SK-N-SH (cell line): Measurements from ENCODE around the gene AGPAT3. TPM values are rescaled to one million over a fixed set of nuclear protein-coding genes. Genes with fewer than 3 reads are reported as not detected.
A peak's percentile ranks its signal among the peaks of the same experiment; 100 is the strongest.

Source experiments
- CTCF ChIA-PET: fragments of 300-600, 350-600 bp; formaldehyde crosslinking; extraction: SDS; loops from one replicate; lab custom pipeline; 2021; lab: Yijun Ruan, JAX
- POLR2A ChIA-PET: fragments of 350-600 bp; sonication (Branson Sonifier 250); formaldehyde crosslinking; extraction: SDS; loops from one replicate; lab custom pipeline; 2020; ENCODE audit warnings: antibody characterized with exemption, inconsistent platforms; lab: Yijun Ruan, JAX
- DNase-seq: peaks from one replicate; pipeline ENCODE4 v3.0.0; 2012
- H2AFZ ChIP-seq: fragments of 200-600 bp; sonication (generic); 2 replicates; pipeline ENCODE4 v1.8.1; 2016; ENCODE audit warnings: antibody characterized with exemption, mild to moderate bottlenecking, low read depth
- H3F3A ChIP-seq: fragments of 200-600 bp; sonication (generic); replicated peaks from 2 replicates; pipeline ENCODE3; 2016; ENCODE audit warnings: antibody characterized with exemption, mild to moderate bottlenecking; ENCODE audit not compliant: insufficient read depth
- H3K27ac ChIP-seq, 2 experiments: fragments of 200-500 bp in 1 of 2; fragments of 200-600 bp in 1 of 2; sonication (Bioruptor generic) in 1 of 2; sonication (generic), shearing (Covaris generic) in 1 of 2; 2 replicates each; pipeline versions ENCODE4 v1.5.1 to v1.6.1; 2014 to 2016; ENCODE audit warnings: low read depth in 2 of 2, inconsistent platforms in 1 of 2, low read length in 1 of 2, mild to moderate bottlenecking in 1 of 2, mixed read lengths in 1 of 2
- H3K27me3 ChIP-seq: fragments of 200-600 bp; sonication (generic), shearing (Covaris generic); 2 replicates; pipeline ENCODE4 v1.6.1; 2016; ENCODE audit warnings: mixed run types; ENCODE audit not compliant: insufficient read depth
- H3K36me3 ChIP-seq, 2 experiments: fragments of 200-500 bp in 1 of 2; fragments of 200-600 bp in 1 of 2; sonication (Bioruptor generic) in 1 of 2; sonication (generic) in 1 of 2; replicated peaks in 1 of 2; 2 replicates each; pipeline versions ENCODE3 to v1.5.1; 2014 to 2016; ENCODE audit warnings: low read length in 1 of 2, mild to moderate bottlenecking in 1 of 2; ENCODE audit not compliant: insufficient read depth in 2 of 2, control insufficient read depth in 1 of 2
- H3K4me1 ChIP-seq, 2 experiments: fragments of 200-500 bp in 1 of 2; fragments of 200-600 bp in 1 of 2; sonication (Bioruptor generic) in 1 of 2; sonication (generic), shearing (Covaris generic) in 1 of 2; 2 replicates each; pipeline versions ENCODE4 v1.5.1 to v1.6.1; 2014 to 2016; ENCODE audit warnings: low read depth in 1 of 2, low read length in 1 of 2, mixed run types in 1 of 2; ENCODE audit not compliant: insufficient read depth in 2 of 2, control insufficient read depth in 1 of 2
- H3K4me2 ChIP-seq: fragments of 200-600 bp; sonication (generic), shearing (Covaris generic); 2 replicates; pipeline ENCODE4 v1.6.1; 2017; ENCODE audit warnings: mixed run types
- H3K4me3 ChIP-seq, 2 experiments: fragments of 200-500 bp in 1 of 2; fragments of 200-600 bp in 1 of 2; sonication (Bioruptor generic) in 1 of 2; sonication (generic), shearing (Covaris generic) in 1 of 2; 2 replicates each; pipeline versions ENCODE4 v1.5.1 to v1.8.1; 2014 to 2016; ENCODE audit warnings: low read depth in 2 of 2, inconsistent platforms in 1 of 2, low read length in 1 of 2, mild to moderate bottlenecking in 1 of 2, mixed read lengths in 1 of 2, moderate library complexity in 1 of 2
- H3K79me2 ChIP-seq: fragments of 200-600 bp; sonication (generic); 2 replicates; pipeline ENCODE4 v1.8.1; 2017; ENCODE audit warnings: mild to moderate bottlenecking; ENCODE audit not compliant: insufficient read depth
- H3K9ac ChIP-seq: fragments of 200-600 bp; sonication (generic); 2 replicates; pipeline ENCODE4 v1.6.1; 2017; ENCODE audit warnings: mixed run types
- H3K9me2 ChIP-seq: fragments of 200-600 bp; sonication (generic); 2 replicates; pipeline ENCODE4 v1.6.1; 2017; ENCODE audit warnings: mixed run types
- H3K9me3 ChIP-seq: fragments of 200-600 bp; sonication (generic); 2 replicates; pipeline ENCODE4 v1.6.1; 2017; ENCODE audit warnings: mixed run types, mild to moderate bottlenecking, moderate library complexity
- H4K20me1 ChIP-seq: fragments of 200-600 bp; sonication (generic); 2 replicates; pipeline ENCODE4 v1.6.1; 2017; ENCODE audit warnings: mild to moderate bottlenecking, mixed run types; ENCODE audit not compliant: insufficient read depth
- CTCF ChIP-seq: fragments of 200-600 bp; sonication (generic); IDR thresholded peaks from 2 replicates; pipeline ENCODE4 v1.6.1; 2017; ENCODE audit warnings: antibody characterized with exemption, mild to moderate bottlenecking, moderate library complexity
- EP300 ChIP-seq, 2 experiments: IDR thresholded peaks; 2 replicates each; pipeline versions ENCODE4 v1.4.0 to v1.6.1; 2012; ENCODE audit warnings: borderline replicate concordance in 1 of 2, low read depth in 1 of 2, low read length in 1 of 2
- FOSL2 ChIP-seq: IDR thresholded peaks from 2 replicates; pipeline ENCODE4 v1.4.0; 2012; ENCODE audit warnings: low read depth, mild to moderate bottlenecking, moderate library complexity, borderline replicate concordance
- GABPA ChIP-seq: IDR thresholded peaks from 2 replicates; pipeline ENCODE4 v1.4.0; 2012; ENCODE audit warnings: low read depth, mild to moderate bottlenecking
- JUND ChIP-seq: IDR thresholded peaks from 2 replicates; pipeline ENCODE4 v1.4.0; 2012
- MEF2A ChIP-seq: IDR thresholded peaks from 2 replicates; pipeline ENCODE4 v1.4.0; 2012; ENCODE audit warnings: low read depth, borderline replicate concordance
- POLR2AphosphoS5 ChIP-seq: IDR thresholded peaks from 2 replicates; pipeline ENCODE4 v1.6.1; 2012; ENCODE audit warnings: low read depth, low read length
- RFX5 ChIP-seq: IDR thresholded peaks from 2 replicates; pipeline ENCODE4 v1.6.1; 2012; ENCODE audit warnings: mild to moderate bottlenecking, improper control_type of control experiment, low read length
- RXRA ChIP-seq: IDR thresholded peaks from 2 replicates; pipeline ENCODE4 v1.4.0; 2012; ENCODE audit warnings: low read depth, mild to moderate bottlenecking, borderline replicate concordance
- SIN3A ChIP-seq: IDR thresholded peaks from 2 replicates; pipeline ENCODE4 v1.6.1; 2012; ENCODE audit warnings: low read depth, mild to moderate bottlenecking, low read length, moderate library complexity, borderline replicate concordance
- SMC3 ChIP-seq: IDR thresholded peaks from 2 replicates; pipeline ENCODE4 v1.6.1; 2012; ENCODE audit warnings: low read depth, low read length, improper control_type of control experiment
- TAF1 ChIP-seq: IDR thresholded peaks from 2 replicates; pipeline ENCODE4 v1.6.1; 2012; ENCODE audit warnings: low read depth, mild to moderate bottlenecking, low read length, moderate library complexity, borderline replicate concordance
- TCF12 ChIP-seq: IDR thresholded peaks from 2 replicates; pipeline ENCODE4 v1.4.0; 2012
- TEAD4 ChIP-seq: IDR thresholded peaks from 2 replicates; pipeline ENCODE4 v1.4.0; 2012; ENCODE audit warnings: mild to moderate bottlenecking, borderline replicate concordance; ENCODE audit not compliant: insufficient read depth
- USF2 ChIP-seq: fragments of 150-350 bp; IDR thresholded peaks from 2 replicates; pipeline ENCODE4 v1.6.1; 2017; ENCODE audit warnings: antibody characterized with exemption, low read length, low read depth, borderline replicate concordance
- WGBS: methylation state at CpG from one replicate; pipeline ENCODE4 v1.1.6; 2017; ENCODE audit warnings: low lambda C conversion rate; 5-methylcytosine and 5-hydroxymethylcytosine counted together
- polyA plus RNA-seq, 3 experiments: library from polyadenylated mRNA; depleted of rRNA; stranded (reverse); fragments of >200 nt; gene quantifications; 2 replicates each; pipeline ENCODE4 v1.2.3, GENCODE V29; 2012
- TF ChIP-seq, protein P1 (sequence below): IDR thresholded peaks from 2 replicates; pipeline ENCODE4; 2012
- TF ChIP-seq, protein P2 (sequence below): IDR thresholded peaks from 2 replicates; pipeline ENCODE4 v1.4.0; 2012; ENCODE audit warnings: low read depth

The AGPAT3 gene
- polyA plus RNA-seq, 1 of the 3 experiments (the other 2 are of a cell fraction): 35.3 TPM

- DNase-seq: no peak
- Histone ChIP-seq H3K9me3 (no peaks in the 10 kb centered on the region), H4K20me1 (no peaks in the 10 kb centered on the region), H3K27ac (peak overlapping the region; percentile 68 to 91; a peak in 3 of 4 replicates), H3K9ac (peak overlapping the region; percentile 66), H2AFZ (peak overlapping the region; percentile 93), H3F3A (peaks cover 26% of the 10 kb centered on the region), H3K4me2 (peak overlapping the region; percentile 71; the same call in 1 of the 2 replicates), H3K4me1 (peaks cover 6 to 14% of the 10 kb centered on the region in 2 experiments; a peak in 3 of 4 replicates), H3K9me2 (no peaks in the 10 kb centered on the region), H3K4me3 (no peak overlapping the region), H3K36me3 (no peaks in the 10 kb centered on the region), H3K27me3 (no peaks in the 10 kb centered on the region), H3K79me2 (peaks cover 3% of the 10 kb centered on the region; the same call in 1 of the 2 replicates)
- TF ChIP-seq MEF2A (no peak), RFX5 (no peak), RXRA (no peak), GABPA (no peak), POLR2AphosphoS5 (peak; percentile 85), TEAD4 (no peak), TAF1 (peak; percentile 64; the same call in 1 of the 2 replicates), SMC3 (no peak), CTCF (no peak), FOSL2 (peak; percentile 88; the same call in 1 of the 2 replicates), TCF12 (peak; percentile 93), EP300 (IDR thresholded peaks at IDR 0.05; ENCODE audit: borderline replicate concordance in 1 of 2, low read depth in 1 of 2, low read length in 1 of 2) (no peak; a peak in 1 of 4 replicates), USF2 (no peak), JUND (peak; percentile 85), SIN3A (0 out of 2 replicates have a peak, but pooled peaks have one; percentile 23)
- TF ChIP-seq, protein P1, sequence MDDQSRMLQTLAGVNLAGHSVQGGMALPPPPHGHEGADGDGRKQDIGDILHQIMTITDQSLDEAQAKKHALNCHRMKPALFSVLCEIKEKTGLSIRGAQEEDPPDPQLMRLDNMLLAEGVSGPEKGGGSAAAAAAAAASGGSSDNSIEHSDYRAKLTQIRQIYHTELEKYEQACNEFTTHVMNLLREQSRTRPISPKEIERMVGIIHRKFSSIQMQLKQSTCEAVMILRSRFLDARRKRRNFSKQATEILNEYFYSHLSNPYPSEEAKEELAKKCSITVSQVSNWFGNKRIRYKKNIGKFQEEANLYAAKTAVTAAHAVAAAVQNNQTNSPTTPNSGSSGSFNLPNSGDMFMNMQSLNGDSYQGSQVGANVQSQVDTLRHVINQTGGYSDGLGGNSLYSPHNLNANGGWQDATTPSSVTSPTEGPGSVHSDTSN: peak; percentile 89
- TF ChIP-seq, protein P2, sequence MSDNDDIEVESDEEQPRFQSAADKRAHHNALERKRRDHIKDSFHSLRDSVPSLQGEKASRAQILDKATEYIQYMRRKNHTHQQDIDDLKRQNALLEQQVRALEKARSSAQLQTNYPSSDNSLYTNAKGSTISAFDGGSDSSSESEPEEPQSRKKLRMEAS: peak; percentile 62; the same call in 1 of the 2 replicates
- ChIA-PET POLR2A (interaction anchor here (0.6 kb wide), 1 partner anchor 73 kb away, joined by 3 read pairs; no protein-coding TSS in a partner anchor), CTCF (no interaction called here)
- 35% methylated on average over 9 of the region's 9 CpGs for WGBS
Measured at GRCh38 chr21:44006017-44006619, 141.1 kb downstream of the AGPAT3 start.
